ENCODE data around the gene RBM44.
"Not testable (repeated sequence)": the region's sequence is repeated elsewhere in the genome, so short reads cannot be mapped to it uniquely, and the experiment has no call there.

The RBM44 gene

GRCh38 chr2:237867465-237867864 is 68.9 kb downstream of the RBM44 start:
- TF ChIP-seq CTCF (IDR thresholded peaks at IDR 0.05; ENCODE audit: borderline replicate concordance, insufficient read depth, low read depth, low read length) = no peak
- no peak overlapping the region for H3K4me3 ChIP-seq (ENCODE audit: low read depth, low read length)

GRCh38 chr2:237868074-237868473 is 69.5 kb downstream of the RBM44 start:
- not testable (repeated sequence) for H3K4me3 ChIP-seq (ENCODE audit: low read depth, low read length)

- H3K4me3 ChIP-seq (ENCODE audit: low read depth, low read length) = no peak overlapping the region
- no peak for TF ChIP-seq CTCF (IDR thresholded peaks at IDR 0.05; ENCODE audit: borderline replicate concordance, insufficient read depth, low read depth, low read length)
Observed at GRCh38 chr2:237868631-237869342, 70.2 kb downstream of the RBM44 start.

GRCh38 chr2:237869343-237870102 is 70.9 kb downstream of the RBM44 start:
- no peak overlapping the region for H3K4me3 ChIP-seq (ENCODE audit: low read depth, low read length)
- TF ChIP-seq CTCF (IDR thresholded peaks at IDR 0.05; ENCODE audit: borderline replicate concordance, insufficient read depth, low read depth, low read length) = no peak

- no peak for TF ChIP-seq CTCF (IDR thresholded peaks at IDR 0.05; ENCODE audit: borderline replicate concordance, insufficient read depth, low read depth, low read length)
- no peak overlapping the region for H3K4me3 ChIP-seq (ENCODE audit: low read depth, low read length)
Observed at GRCh38 chr2:237870126-237870525, 71.5 kb downstream of the RBM44 start.

- no peak overlapping the region for H3K4me3 ChIP-seq (ENCODE audit: low read depth, low read length)
- no peak for TF ChIP-seq CTCF (IDR thresholded peaks at IDR 0.05; ENCODE audit: borderline replicate concordance, insufficient read depth, low read depth, low read length)
Observed at GRCh38 chr2:237870754-237871651, 72.4 kb downstream of the RBM44 start.

GRCh38 chr2:237872178-237872887 is 73.8 kb downstream of the RBM44 start:
- no peak overlapping the region for H3K4me3 ChIP-seq (ENCODE audit: low read depth, low read length)
- TF ChIP-seq CTCF (IDR thresholded peaks at IDR 0.05; ENCODE audit: borderline replicate concordance, insufficient read depth, low read depth, low read length) = no peak

Measured in GM12875 (cell line).